Liver (tissue), 9 donors: ENCODE results near the gene KCNQ5. TPM values are rescaled to one million over a fixed set of nuclear protein-coding genes. Genes with fewer than 3 reads are reported as not detected.

ENCODE experiments used
- DNase-seq: peaks from one replicate; pipeline ENCODE4 v3.0.0-alpha.2; 2017; ENCODE audit warnings: low spot score
- H3K27ac ChIP-seq, 2 donors: one replicate each; pipeline ENCODE4 v1.7.0; 2013; ENCODE audit warnings: inconsistent platforms in 2 of 2, low read length in 2 of 2, control low read depth in 1 of 2, low read depth in 1 of 2, mild to moderate bottlenecking in 1 of 2
- H3K27me3 ChIP-seq, 4 donors: one replicate each; pipeline versions ENCODE4 v1.6.1 to v1.7.0; 2013; ENCODE audit warnings: low read length in 3 of 4, inconsistent platforms in 1 of 4, mild to moderate bottlenecking in 1 of 4, moderate library complexity in 1 of 4; ENCODE audit not compliant: control insufficient read depth in 4 of 4, insufficient read depth in 4 of 4
- H3K36me3 ChIP-seq, 4 donors: one replicate each; pipeline versions ENCODE4 v1.6.1 to v1.7.0; 2013; ENCODE audit warnings: low read length in 3 of 4, mild to moderate bottlenecking in 3 of 4, low read depth in 1 of 4, moderate library complexity in 1 of 4; ENCODE audit not compliant: control insufficient read depth in 4 of 4, insufficient read depth in 3 of 4
- H3K4me1 ChIP-seq, 4 donors: one replicate each; pipeline versions ENCODE4 v1.6.1 to v1.7.0; 2013; ENCODE audit warnings: low read length in 3 of 4, mild to moderate bottlenecking in 3 of 4, moderate library complexity in 1 of 4; ENCODE audit not compliant: control insufficient read depth in 4 of 4, insufficient read depth in 4 of 4
- H3K4me3 ChIP-seq, 3 donors: one replicate each; pipeline versions ENCODE4 v1.6.1 to v1.7.0; 2013; ENCODE audit warnings: low read length in 3 of 3, control low read depth in 1 of 3, low read depth in 1 of 3, mild to moderate bottlenecking in 1 of 3
- H3K9ac ChIP-seq, 2 donors: one replicate each; pipeline ENCODE4 v1.7.0; 2013; ENCODE audit warnings: low read length in 2 of 2, mild to moderate bottlenecking in 2 of 2, moderate library complexity in 2 of 2, control low read depth in 1 of 2, low read depth in 1 of 2
- H3K9me3 ChIP-seq, 4 donors: one replicate each; pipeline versions ENCODE4 v1.6.1 to v1.7.0; 2013; ENCODE audit warnings: low read length in 3 of 4; ENCODE audit not compliant: control insufficient read depth in 4 of 4
- CTCF ChIP-seq: fragments of 150-350 bp; IDR thresholded peaks from 2 replicates; pipeline ENCODE4 v1.5.1; 2017; ENCODE audit warnings: improper control_type of control experiment, low read depth, low read length; ENCODE audit not compliant: missing input control
- EGR1 ChIP-seq, 2 donors: IDR thresholded peaks; 2 replicates each; pipeline ENCODE4 v1.6.1; 2016 to 2018; ENCODE audit warnings: antibody characterized with exemption in 2 of 2, low read depth in 2 of 2
- FOXA1 ChIP-seq: IDR thresholded peaks from 2 replicates; pipeline ENCODE4 v1.6.1; 2016; ENCODE audit warnings: antibody characterized with exemption
- FOXA2 ChIP-seq: IDR thresholded peaks from 2 replicates; pipeline ENCODE4 v1.6.1; 2016; ENCODE audit warnings: antibody characterized with exemption
- HNF4A ChIP-seq, 2 donors: conservative IDR thresholded peaks; 2 replicates each; pipeline ENCODE4 v1.6.1; 2016; ENCODE audit warnings: antibody characterized with exemption in 2 of 2, mild to moderate bottlenecking in 2 of 2
- HNF4G ChIP-seq: IDR thresholded peaks from 2 replicates; pipeline ENCODE4 v1.6.1; 2016; ENCODE audit warnings: antibody characterized with exemption
- JUND ChIP-seq, 2 donors: IDR thresholded peaks; 2 replicates each; pipeline ENCODE4 v1.6.1; 2016; ENCODE audit warnings: antibody characterized with exemption in 2 of 2
- MAX ChIP-seq: IDR thresholded peaks from 2 replicates; pipeline ENCODE4 v1.6.1; 2016; ENCODE audit warnings: antibody characterized with exemption
- NR2F2 ChIP-seq: IDR thresholded peaks from 2 replicates; pipeline ENCODE4 v1.6.1; 2016; ENCODE audit warnings: antibody characterized with exemption
- RAD21 ChIP-seq, 2 donors: IDR thresholded peaks; 2 replicates each; pipeline ENCODE4 v1.6.1; 2016; ENCODE audit warnings: antibody characterized with exemption in 2 of 2, mild to moderate bottlenecking in 2 of 2
- RXRA ChIP-seq, 2 donors: IDR thresholded peaks; 2 replicates each; pipeline ENCODE4 v1.6.1; 2017 to 2018; ENCODE audit warnings: antibody characterized with exemption in 2 of 2, mild to moderate bottlenecking in 1 of 2
- SP1 ChIP-seq: IDR thresholded peaks from 2 replicates; pipeline ENCODE4 v1.6.1; 2018; ENCODE audit warnings: antibody characterized with exemption, mild to moderate bottlenecking
- TAF1 ChIP-seq: conservative IDR thresholded peaks from 2 replicates; pipeline ENCODE4 v1.6.1; 2016; ENCODE audit warnings: antibody characterized with exemption, mild to moderate bottlenecking
- YY1 ChIP-seq: IDR thresholded peaks from 2 replicates; pipeline ENCODE4 v1.6.1; 2016; ENCODE audit warnings: antibody characterized with exemption, mild to moderate bottlenecking
- WGBS: extraction: QIAGEN DNeasy Blood & Tissue Kit; methylation state at CpG from one replicate; pipeline ENCODE4 v1.1.7; 2013; 5-methylcytosine and 5-hydroxymethylcytosine counted together
- polyA plus RNA-seq, 2 donors: library from polyadenylated mRNA; stranded (reverse) in 1 of 2; unstranded in 1 of 2; fragments of 200-250 nt in 1 of 2; fragments of >200 nt in 1 of 2; fragmentation: Nextera tagmentation in 1 of 2; extraction: Ambion mirVana in 1 of 2; gene quantifications; one replicate each; pipeline versions ENCODE4 v1.2.1 to v1.2.3, GENCODE V29; 2013 to 2015
- total RNA-seq, 2 donors: library from RNA; depleted of rRNA; stranded (reverse); fragments of >200 nt; gene quantifications; one replicate each; pipeline ENCODE4 v1.2.3, GENCODE V29; 2014
- TF ChIP-seq, protein P1 (sequence below): IDR thresholded peaks from 2 replicates; pipeline ENCODE4 v1.6.1; 2016; ENCODE audit warnings: antibody characterized with exemption
- TF ChIP-seq, protein P2 (sequence below): IDR thresholded peaks from 2 replicates; pipeline ENCODE4 v1.6.1; 2016; ENCODE audit warnings: antibody characterized with exemption
- donor health status: healthy.
- donor health status: healthy.
- donor health status: healthy.
- donor health status: healthy.
- donor health status: healthy.

KCNQ5 gene
- total and polyA plus RNA-seq, 4 donors, result 0.02 to 1.1 (median 0.15) TPM

GRCh38 chr6:72624557-72625160 lies 2.8 kb downstream of the KCNQ5 start:
- TF ChIP-seq RAD21 (IDR thresholded peaks at IDR 0.05) (peak; percentile 50 to 72), CTCF (peak; percentile 46), FOXA2 (no peak)
- Histone ChIP-seq H3K27ac (no peak overlapping the region), H3K36me3 (no peaks in the 10 kb centered on the region), H3K4me3 (no peak overlapping the region), H3K9ac (no peak overlapping the region), H3K4me1 (peaks cover 7 to 35% (median 23%) of the 10 kb centered on the region in 4 donors), H3K27me3 (peaks cover 0 to 7% (median under 1%) of the 10 kb centered on the region in 4 donors), H3K9me3 (no peaks in the 10 kb centered on the region)
- WGBS, result 74% methylated on average over 3 of the region's 3 CpGs
- DNase-seq, result no peak

GRCh38 chr6:72626126-72626525 lies 4.3 kb downstream of the KCNQ5 start:
- 51% methylated on average over 2 of the region's 2 CpGs for WGBS
- no peak overlapping the region for H3K9ac ChIP-seq
- H3K27me3 ChIP-seq, result peaks cover 0 to 7% (median 0%) of the 10 kb centered on the region in 4 donors
- H3K9me3 ChIP-seq, result no peaks in the 10 kb centered on the region
- no peaks in the 10 kb centered on the region for H3K36me3 ChIP-seq
- no peak for DNase-seq
- H3K27ac ChIP-seq, result no peak overlapping the region
- TF ChIP-seq RAD21 (IDR thresholded peaks at IDR 0.05) (no peak), TAF1 (no peak), RXRA (IDR thresholded peaks at IDR 0.05) (no peak), FOXA2 (no peak), YY1 (no peak), CTCF (no peak), HNF4A (conservative IDR thresholded peaks at IDR 0.05) (no peak), HNF4G (no peak)
- TF ChIP-seq, protein P1, sequence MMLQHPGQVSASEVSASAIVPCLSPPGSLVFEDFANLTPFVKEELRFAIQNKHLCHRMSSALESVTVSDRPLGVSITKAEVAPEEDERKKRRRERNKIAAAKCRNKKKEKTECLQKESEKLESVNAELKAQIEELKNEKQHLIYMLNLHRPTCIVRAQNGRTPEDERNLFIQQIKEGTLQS, result no peak
- TF ChIP-seq, protein P2, sequence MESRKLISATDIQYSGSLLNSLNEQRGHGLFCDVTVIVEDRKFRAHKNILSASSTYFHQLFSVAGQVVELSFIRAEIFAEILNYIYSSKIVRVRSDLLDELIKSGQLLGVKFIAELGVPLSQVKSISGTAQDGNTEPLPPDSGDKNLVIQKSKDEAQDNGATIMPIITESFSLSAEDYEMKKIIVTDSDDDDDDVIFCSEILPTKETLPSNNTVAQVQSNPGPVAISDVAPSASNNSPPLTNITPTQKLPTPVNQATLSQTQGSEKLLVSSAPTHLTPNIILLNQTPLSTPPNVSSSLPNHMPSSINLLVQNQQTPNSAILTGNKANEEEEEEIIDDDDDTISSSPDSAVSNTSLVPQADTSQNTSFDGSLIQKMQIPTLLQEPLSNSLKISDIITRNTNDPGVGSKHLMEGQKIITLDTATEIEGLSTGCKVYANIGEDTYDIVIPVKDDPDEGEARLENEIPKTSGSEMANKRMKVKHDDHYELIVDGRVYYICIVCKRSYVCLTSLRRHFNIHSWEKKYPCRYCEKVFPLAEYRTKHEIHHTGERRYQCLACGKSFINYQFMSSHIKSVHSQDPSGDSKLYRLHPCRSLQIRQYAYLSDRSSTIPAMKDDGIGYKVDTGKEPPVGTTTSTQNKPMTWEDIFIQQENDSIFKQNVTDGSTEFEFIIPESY, result no peak
- H3K4me1 ChIP-seq, result peaks cover 7 to 21% (median 18%) of the 10 kb centered on the region in 4 donors
- H3K4me3 ChIP-seq, result no peak overlapping the region

DNA sequence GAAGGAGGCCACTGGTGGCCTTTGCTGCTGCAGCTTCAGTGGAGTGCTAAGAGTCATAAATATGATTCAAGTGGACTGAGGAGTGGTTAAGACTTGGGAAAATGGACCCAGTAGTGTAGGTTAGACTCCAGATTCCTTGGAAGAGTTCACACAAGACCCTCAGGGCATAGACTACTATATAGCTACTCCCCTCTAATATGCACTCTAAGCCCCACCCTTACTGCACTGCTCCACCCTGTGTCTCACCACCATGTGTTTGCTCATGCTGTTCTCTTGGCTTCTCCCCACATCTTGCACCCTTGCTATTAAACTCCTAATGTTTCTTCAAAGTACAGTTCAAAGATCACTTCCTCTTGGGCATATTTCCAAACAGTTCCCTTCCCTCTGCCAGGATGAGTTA lies 5.7 kb downstream of the KCNQ5 start:
- H3K27me3 ChIP-seq, result no peaks in the 10 kb centered on the region
- H3K9ac ChIP-seq, result no peak overlapping the region
- H3K9me3 ChIP-seq, result no peaks in the 10 kb centered on the region
- no peak overlapping the region for H3K27ac ChIP-seq
- H3K36me3 ChIP-seq, result no peaks in the 10 kb centered on the region
- no peak overlapping the region for H3K4me3 ChIP-seq
- DNase-seq, result no peak
- peaks cover 0 to 7% (median 6%) of the 10 kb centered on the region in 4 donors for H3K4me1 ChIP-seq
- no peak for TF ChIP-seq CTCF
- no peak for TF ChIP-seq HNF4A (conservative IDR thresholded peaks at IDR 0.05)
- no peak for TF ChIP-seq FOXA1
- no peak for TF ChIP-seq NR2F2
- no peak for TF ChIP-seq EGR1 (IDR thresholded peaks at IDR 0.05; ENCODE audit: low read depth in 2 of 2)
- TF ChIP-seq TAF1, result no peak
- TF ChIP-seq SP1, result no peak
- TF ChIP-seq, protein P1, result no peak
- no peak for TF ChIP-seq YY1
- no peak for TF ChIP-seq JUND (IDR thresholded peaks at IDR 0.05)
- TF ChIP-seq FOXA2, result no peak
- no peak for TF ChIP-seq HNF4G
- TF ChIP-seq RXRA (IDR thresholded peaks at IDR 0.05), result no peak
- no peak for TF ChIP-seq MAX
